H9 (cell line): ENCODE data around the gene PYGO2. TPM values are rescaled to one million over a fixed set of nuclear protein-coding genes. Genes with fewer than 3 reads are reported as not detected.

Source experiments
- DNase-seq: peaks from one replicate; pipeline ENCODE4 v3.0.0-alpha.2; 2017
- H2AFZ ChIP-seq: one replicate; pipeline ENCODE4 v1.6.1; 2013; ENCODE audit warnings: mild to moderate bottlenecking, low read length, control low read depth, moderate library complexity
- H2AK5ac ChIP-seq: 2 replicates; pipeline ENCODE4 v1.6.1; 2013; ENCODE audit warnings: low read length, control low read depth, mixed read lengths; ENCODE audit not compliant: insufficient read length
- H2BK120ac ChIP-seq: one replicate; pipeline ENCODE4 v1.6.1; 2013; ENCODE audit warnings: low read depth, mild to moderate bottlenecking, low read length, control low read depth, inconsistent platforms; ENCODE audit not compliant: poor library complexity, severe bottlenecking
- H2BK12ac ChIP-seq: 2 replicates; pipeline ENCODE4 v1.6.1; 2013; ENCODE audit warnings: low read length, control low read depth, mixed read lengths, low read depth; ENCODE audit not compliant: insufficient read length
- H2BK15ac ChIP-seq: 2 replicates; pipeline ENCODE4 v1.6.1; 2013; ENCODE audit warnings: low read depth, low read length, control low read depth
- H2BK20ac ChIP-seq: one replicate; pipeline ENCODE4 v1.6.1; 2013; ENCODE audit warnings: low read depth, mild to moderate bottlenecking, low read length, control low read depth, inconsistent platforms; ENCODE audit not compliant: poor library complexity, severe bottlenecking
- H2BK5ac ChIP-seq: 2 replicates; pipeline ENCODE4 v1.6.1; 2013; ENCODE audit warnings: low read length, control low read depth, mixed read lengths; ENCODE audit not compliant: insufficient read length
- H3K14ac ChIP-seq: 2 replicates; pipeline ENCODE4 v1.6.1; 2013; ENCODE audit warnings: low read length, control low read depth; ENCODE audit not compliant: insufficient read depth
- H3K18ac ChIP-seq: 2 replicates; pipeline ENCODE4 v1.6.1; 2013; ENCODE audit warnings: low read depth, mild to moderate bottlenecking, mixed read lengths, low read length, control low read depth; ENCODE audit not compliant: insufficient read length
- H3K23ac ChIP-seq: 2 replicates; pipeline ENCODE4 v1.6.1; 2013; ENCODE audit warnings: low read length, control low read depth, mixed read lengths, low read depth; ENCODE audit not compliant: insufficient read length
- H3K23me2 ChIP-seq: 2 replicates; pipeline ENCODE4 v1.6.1; 2013; ENCODE audit warnings: low read depth, mild to moderate bottlenecking, mixed read lengths, low read length, control low read depth; ENCODE audit not compliant: insufficient read length, poor library complexity, severe bottlenecking
- H3K27ac ChIP-seq: 2 replicates; pipeline ENCODE4 v1.5.1; 2013; ENCODE audit warnings: low read length, control low read depth, mixed read lengths, low read depth; ENCODE audit not compliant: insufficient read length
- H3K27me3 ChIP-seq: 2 replicates; pipeline ENCODE4 v1.6.1; 2013; ENCODE audit warnings: low read length, control low read depth, inconsistent platforms; ENCODE audit not compliant: insufficient read depth
- H3K4ac ChIP-seq: 2 replicates; pipeline ENCODE4 v1.6.1; 2013; ENCODE audit warnings: low read depth, mild to moderate bottlenecking, control low read depth, inconsistent platforms, low read length, moderate library complexity
- H3K4me1 ChIP-seq: 2 replicates; pipeline ENCODE4 v1.6.1; 2013; ENCODE audit warnings: low read length, control low read depth, inconsistent platforms; ENCODE audit not compliant: insufficient read depth
- H3K4me2 ChIP-seq: 2 replicates; pipeline ENCODE4 v1.6.1; 2013; ENCODE audit warnings: low read length, control low read depth, mixed read lengths; ENCODE audit not compliant: insufficient read length, insufficient read depth
- H3K56ac ChIP-seq: 2 replicates; pipeline ENCODE4 v1.6.1; 2013; ENCODE audit warnings: low read depth, mild to moderate bottlenecking, mixed read lengths, low read length, control low read depth; ENCODE audit not compliant: insufficient read length
- H3K79me1 ChIP-seq: 2 replicates; pipeline ENCODE4 v1.6.1; 2013; ENCODE audit warnings: low read depth, mild to moderate bottlenecking, moderate library complexity, low read length, control low read depth, inconsistent platforms; ENCODE audit not compliant: insufficient read depth, poor library complexity, severe bottlenecking
- H3K79me2 ChIP-seq: 2 replicates; pipeline ENCODE4 v1.6.1; 2013; ENCODE audit warnings: low read length, control low read depth, inconsistent platforms; ENCODE audit not compliant: insufficient read depth
- H3K9ac ChIP-seq: 2 replicates; pipeline ENCODE4 v1.6.1; 2013; ENCODE audit warnings: low read length, control low read depth, mixed read lengths; ENCODE audit not compliant: insufficient read length; ENCODE audit errors: extremely low read depth
- H3K9me3 ChIP-seq: one replicate; pipeline ENCODE4 v1.6.1; 2013; ENCODE audit warnings: low read depth, low read length, inconsistent platforms; ENCODE audit not compliant: control insufficient read depth
- H3T11ph ChIP-seq: one replicate; pipeline ENCODE4 v1.6.1; 2013; ENCODE audit warnings: mild to moderate bottlenecking, low read length, control low read depth, inconsistent platforms
- H4K20me1 ChIP-seq: one replicate; pipeline ENCODE4 v1.6.1; 2013; ENCODE audit not compliant: control insufficient read depth, insufficient read length, insufficient read depth
- H4K5ac ChIP-seq: 2 replicates; pipeline ENCODE4 v1.6.1; 2013; ENCODE audit warnings: low read depth, mild to moderate bottlenecking, mixed read lengths, low read length, control low read depth; ENCODE audit not compliant: insufficient read length
- H4K8ac ChIP-seq: replicated peaks from 2 replicates; pipeline ENCODE4 v1.6.1; 2013; ENCODE audit warnings: low read length, control low read depth, mixed read lengths, low read depth; ENCODE audit not compliant: insufficient read length
- H4K91ac ChIP-seq: 2 replicates; pipeline ENCODE4 v1.6.1; 2013; ENCODE audit warnings: low read depth, mild to moderate bottlenecking, moderate library complexity, mixed read lengths, low read length, control low read depth; ENCODE audit not compliant: insufficient read length
- H3K27ac Mint-ChIP-seq, 3 experiments: 2 replicates in 2 of 3; 3 replicates in 1 of 3; pipeline ENCODE4 v1.8.0; 2020 to 2021; ENCODE audit warnings: mixed read lengths in 3 of 3, mild to moderate bottlenecking in 1 of 3, moderate library complexity in 1 of 3
- H3K27me3 Mint-ChIP-seq: 2 replicates; pipeline ENCODE4 v1.8.0; 2021; ENCODE audit warnings: low read depth, mild to moderate bottlenecking, moderate library complexity, mixed read lengths
- H3K36me3 Mint-ChIP-seq, 3 experiments: 2 replicates in 2 of 3; 3 replicates in 1 of 3; pipeline ENCODE4 v1.8.0; 2020 to 2021; ENCODE audit warnings: low read depth in 3 of 3, mixed read lengths in 3 of 3; ENCODE audit not compliant: insufficient read depth in 1 of 3
- H3K4me1 Mint-ChIP-seq, 2 experiments: 2 replicates each; pipeline ENCODE4 v1.8.0; 2020; ENCODE audit warnings: mixed read lengths in 2 of 2
- H3K4me3 Mint-ChIP-seq, 2 experiments: 2 replicates in 1 of 2; 3 replicates in 1 of 2; pipeline ENCODE4 v1.8.0; 2020 to 2021; ENCODE audit warnings: mild to moderate bottlenecking in 2 of 2, mixed read lengths in 2 of 2, moderate library complexity in 1 of 2
- H3K9me3 Mint-ChIP-seq, 2 experiments: 2 replicates in 1 of 2; 3 replicates in 1 of 2; pipeline ENCODE4 v1.8.0; 2020; ENCODE audit warnings: mild to moderate bottlenecking in 2 of 2, mixed read lengths in 2 of 2, moderate library complexity in 1 of 2
- CTCF ChIP-seq: fragments of 200-600 bp; sonication (generic); conservative IDR thresholded peaks from 3 replicates; pipeline ENCODE4 v1.8.0; 2021; ENCODE audit warnings: antibody characterized with exemption, mild to moderate bottlenecking
- WGBS: extraction: QIAGEN DNeasy Blood & Tissue Kit; methylation state at CpG from one replicate; pipeline ENCODE4 v1.1.7; 2013; ENCODE audit warnings: missing lambda C conversion rate, low lambda C conversion rate, mixed read lengths; ENCODE audit not compliant: insufficient read length; ENCODE audit errors: extremely low coverage; 5-methylcytosine and 5-hydroxymethylcytosine counted together
- total RNA-seq: library from RNA; stranded (reverse); gene quantifications from 2 replicates; pipeline ENCODE4 v1.2.1, GENCODE V29; 2021

The PYGO2 gene
- total RNA-seq, 1 experiment from 2014 or later: 38.7 TPM

DNA sequence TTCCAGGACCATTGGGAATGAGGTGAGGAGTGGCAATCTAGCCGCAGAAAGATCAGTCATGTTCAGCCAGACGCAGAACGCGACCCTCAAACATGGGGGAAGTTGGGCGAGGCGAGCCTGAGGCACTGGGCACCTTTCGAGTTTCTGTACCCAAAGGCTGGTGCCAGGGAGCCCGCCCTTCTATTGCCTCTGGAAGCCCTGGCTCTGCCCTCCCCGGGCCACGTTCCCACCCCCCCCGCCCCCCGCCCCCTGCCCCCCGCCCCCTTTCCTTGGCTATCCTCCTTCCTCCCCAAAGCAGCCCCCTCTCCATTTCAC lies 38.8 kb upstream of the PYGO2 start:
- Histone ChIP-seq H2BK120ac (no peak overlapping the region), H3K27ac (peak overlapping the region; percentile 41), H3K56ac (no peak overlapping the region), H3K9me3 (no peaks in the 10 kb centered on the region), H3K23me2 (peaks cover 26% of the 10 kb centered on the region), H4K91ac (no peak overlapping the region), H3K23ac (no peak overlapping the region), H3K27me3 (no peaks in the 10 kb centered on the region), H3K9ac (peak overlapping the region; percentile 6), H3K79me1 (no peaks in the 10 kb centered on the region), H3K18ac (peak overlapping the region; percentile 61), H2AFZ (no peak overlapping the region), H3K4me2 (peak overlapping the region; percentile 90), H2BK5ac (no peak overlapping the region), H3K4me1 (peaks cover 5% of the 10 kb centered on the region; the same call in 1 of the 2 replicates), H3K79me2 (no peaks in the 10 kb centered on the region; the same call in 1 of the 2 replicates), H2BK20ac (no peak overlapping the region), H3K14ac (no peak overlapping the region), H4K8ac (no peak overlapping the region), H4K20me1 (no peaks in the 10 kb centered on the region), H2BK15ac (no peak overlapping the region), H2BK12ac (no peak overlapping the region), H3K4ac (no peak overlapping the region), H3T11ph (no peak overlapping the region), H4K5ac (no peak overlapping the region), H2AK5ac (no peak overlapping the region)
- Mint-ChIP-seq H3K27ac (peak overlapping the region; percentile 92 to 97 (median 96); a peak in 6 of 7 replicates), H3K27me3 (peaks cover 3% of the 10 kb centered on the region), H3K4me1 (peaks cover 23 to 36% of the 10 kb centered on the region in 2 experiments), H3K4me3 (peak overlapping the region; percentile 93 to 97), H3K9me3 (peaks cover 0 to 2% of the 10 kb centered on the region in 2 experiments; a peak in 2 of 5 replicates), H3K36me3 (no peaks in the 10 kb centered on the region; a peak in 1 of 7 replicates)
- WGBS: no CpG with 5 or more reads among the region's 13 CpGs
- no peak for TF ChIP-seq CTCF
- no peak for DNase-seq
